ENCODE data around the gene FMO2.

GRCh38 chr1:171218661-171219060 is 33.6 kb downstream of the FMO2 start:
- TF ChIP-seq YY1 (IDR thresholded peaks at IDR 0.05; ENCODE audit: insufficient read depth, insufficient read length) (no peak), SUZ12 (IDR thresholded peaks at IDR 0.05; ENCODE audit: extremely low read depth, insufficient read depth, insufficient read length) (no peak)
